OCI-LY1 (cell line): ENCODE measurements around the gene CMTM4.
"Not testable (repeated sequence)": the region's sequence is repeated elsewhere in the genome, so short reads cannot be mapped to it uniquely, and the experiment has no call there.

Source experiments
- H2AFZ ChIP-seq: fragments of 200-600 bp; sonication (generic), shearing (Covaris generic); 2 replicates; pipeline ENCODE4 v1.6.0; 2014; ENCODE audit warnings: antibody characterized with exemption, mild to moderate bottlenecking, low read length
- H3F3A ChIP-seq: fragments of 200-600 bp; sonication (generic), shearing (Covaris generic); 2 replicates; pipeline ENCODE4 v1.6.0; 2014; ENCODE audit warnings: mild to moderate bottlenecking, antibody characterized with exemption, low read length, moderate library complexity; ENCODE audit not compliant: insufficient read depth
- H3K27ac ChIP-seq: fragments of 200-600 bp; sonication (generic); 2 replicates; pipeline ENCODE4 v1.5.1; 2014; ENCODE audit warnings: low read length, mixed run types, mild to moderate bottlenecking, low read depth; ENCODE audit not compliant: poor library complexity, severe bottlenecking
- H3K27me3 ChIP-seq: fragments of 200-600 bp; sonication (generic); 2 replicates; pipeline ENCODE4 v1.6.0; 2014; ENCODE audit warnings: antibody characterized with exemption, mild to moderate bottlenecking, low read length, moderate library complexity; ENCODE audit not compliant: insufficient read depth
- H3K36me3 ChIP-seq: fragments of 200-600 bp; sonication (generic); 2 replicates; pipeline ENCODE4 v1.6.1; 2014; ENCODE audit warnings: mild to moderate bottlenecking, antibody characterized with exemption, low read length, moderate library complexity, mixed read lengths; ENCODE audit not compliant: insufficient read depth
- H3K4me1 ChIP-seq: fragments of 200-600 bp; sonication (generic); 2 replicates; pipeline ENCODE4 v1.5.1; 2014; ENCODE audit warnings: mild to moderate bottlenecking, low read length, moderate library complexity; ENCODE audit not compliant: insufficient read depth, severe bottlenecking
- H3K4me2 ChIP-seq: fragments of 200-600 bp; sonication (generic), shearing (Covaris generic); 2 replicates; pipeline ENCODE4 v1.6.1; 2014; ENCODE audit warnings: low read length
- H3K4me3 ChIP-seq: fragments of 200-600 bp; sonication (generic); 2 replicates; pipeline ENCODE4 v1.5.1; 2014; ENCODE audit warnings: low read length, low read depth, mild to moderate bottlenecking, mixed read lengths; ENCODE audit not compliant: poor library complexity, severe bottlenecking
- H3K79me2 ChIP-seq: fragments of 200-600 bp; shearing (Covaris generic); 2 replicates; pipeline ENCODE4 v1.6.1; 2016; ENCODE audit warnings: mixed run types, low read length, mixed read lengths; ENCODE audit not compliant: insufficient read depth
- H3K9ac ChIP-seq: fragments of 200-600 bp; sonication (generic), shearing (Covaris generic); 2 replicates; pipeline ENCODE4 v1.6.1; 2014; ENCODE audit warnings: mild to moderate bottlenecking, low read length, mixed read lengths
- H3K9me2 ChIP-seq: fragments of 200-600 bp; sonication (generic), shearing (Covaris generic); 2 replicates; pipeline ENCODE4 v1.6.1; 2014; ENCODE audit warnings: low read depth, mild to moderate bottlenecking, low read length, mixed read lengths
- H3K9me3 ChIP-seq: fragments of 200-600 bp; shearing (Covaris generic); 2 replicates; pipeline ENCODE4 v1.6.1; 2014; ENCODE audit warnings: low read length, mixed read lengths
- H4K20me1 ChIP-seq: fragments of 200-600 bp; sonication (generic), shearing (Covaris generic); 2 replicates; pipeline ENCODE4 v1.6.0; 2016; ENCODE audit warnings: mild to moderate bottlenecking, low read length; ENCODE audit not compliant: insufficient read depth
- EZH2 ChIP-seq: fragments of 200-600 bp; sonication (generic), shearing (Covaris generic); IDR thresholded peaks from 2 replicates; pipeline ENCODE4 v1.8.0; 2017; ENCODE audit warnings: borderline replicate concordance, mixed run types, mild to moderate bottlenecking, antibody characterized with exemption, low read length, moderate library complexity, mixed read lengths
- TF ChIP-seq, protein P1 (sequence below): fragments of 200-600 bp; sonication (generic), shearing (Covaris generic); IDR thresholded peaks from 2 replicates; pipeline ENCODE4 v1.5.1; 2017; ENCODE audit warnings: mild to moderate bottlenecking, antibody characterized with exemption, low read length, moderate library complexity, mixed read lengths

CMTM4 gene

DNA sequence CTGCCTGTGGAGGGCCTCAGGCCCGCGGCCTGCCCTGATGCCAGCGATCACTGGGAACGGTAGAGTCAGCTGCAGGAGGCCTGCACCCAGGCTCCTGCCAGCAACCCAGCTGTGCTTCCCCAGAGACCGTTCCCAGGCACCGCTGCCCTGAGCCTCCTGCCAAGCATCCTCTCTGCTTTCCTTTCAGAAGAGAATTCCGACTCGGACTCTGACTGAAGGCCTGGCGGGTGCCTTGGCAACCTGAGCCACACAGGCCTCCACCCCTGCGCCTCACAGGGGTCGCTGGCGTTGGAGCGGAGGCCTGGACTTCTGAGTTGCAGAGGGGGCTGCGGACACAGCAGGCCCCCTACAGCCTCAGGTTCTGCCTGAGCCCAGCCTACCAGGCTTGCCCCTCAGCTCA lies 84.1 kb downstream of the CMTM4 start:
- Histone ChIP-seq H3F3A (no peaks in the 10 kb centered on the region), H3K27ac (no peak overlapping the region), H3K4me2 (no peak overlapping the region), H3K9me2 (no peaks in the 10 kb centered on the region), H3K4me3 (no peak overlapping the region), H3K9ac (no peak overlapping the region), H3K79me2 (no peaks in the 10 kb centered on the region), H3K36me3 (peaks cover 25% of the 10 kb centered on the region), H3K27me3 (no peaks in the 10 kb centered on the region), H2AFZ (no peak overlapping the region), H3K9me3 (no peaks in the 10 kb centered on the region), H4K20me1 (no peaks in the 10 kb centered on the region), H3K4me1 (peaks cover 5% of the 10 kb centered on the region)
- TF ChIP-seq, protein P1, sequence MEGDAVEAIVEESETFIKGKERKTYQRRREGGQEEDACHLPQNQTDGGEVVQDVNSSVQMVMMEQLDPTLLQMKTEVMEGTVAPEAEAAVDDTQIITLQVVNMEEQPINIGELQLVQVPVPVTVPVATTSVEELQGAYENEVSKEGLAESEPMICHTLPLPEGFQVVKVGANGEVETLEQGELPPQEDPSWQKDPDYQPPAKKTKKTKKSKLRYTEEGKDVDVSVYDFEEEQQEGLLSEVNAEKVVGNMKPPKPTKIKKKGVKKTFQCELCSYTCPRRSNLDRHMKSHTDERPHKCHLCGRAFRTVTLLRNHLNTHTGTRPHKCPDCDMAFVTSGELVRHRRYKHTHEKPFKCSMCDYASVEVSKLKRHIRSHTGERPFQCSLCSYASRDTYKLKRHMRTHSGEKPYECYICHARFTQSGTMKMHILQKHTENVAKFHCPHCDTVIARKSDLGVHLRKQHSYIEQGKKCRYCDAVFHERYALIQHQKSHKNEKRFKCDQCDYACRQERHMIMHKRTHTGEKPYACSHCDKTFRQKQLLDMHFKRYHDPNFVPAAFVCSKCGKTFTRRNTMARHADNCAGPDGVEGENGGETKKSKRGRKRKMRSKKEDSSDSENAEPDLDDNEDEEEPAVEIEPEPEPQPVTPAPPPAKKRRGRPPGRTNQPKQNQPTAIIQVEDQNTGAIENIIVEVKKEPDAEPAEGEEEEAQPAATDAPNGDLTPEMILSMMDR: no peak
- no peak for TF ChIP-seq EZH2

DNA sequence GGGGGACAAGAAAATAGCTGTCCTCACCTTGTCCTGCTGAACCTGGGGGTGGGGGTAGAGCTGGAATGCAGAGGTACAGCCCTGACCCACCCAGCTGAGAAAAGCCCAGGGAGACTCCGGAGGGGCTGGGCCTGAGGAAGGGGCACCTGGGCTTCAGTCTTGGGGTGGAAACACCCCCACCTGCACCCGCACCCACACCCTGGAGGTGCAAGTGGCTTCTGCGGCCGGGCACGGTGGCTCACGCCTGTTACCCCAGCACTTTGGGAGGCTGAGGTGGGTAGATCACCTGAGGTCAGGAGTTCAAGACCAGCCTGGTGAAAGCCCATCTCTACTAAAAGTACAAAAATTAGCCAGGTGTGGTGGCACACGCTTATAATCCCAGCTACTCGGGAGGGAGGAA lies 84.6 kb downstream of the CMTM4 start:
- not testable (repeated sequence) for H4K20me1 ChIP-seq, H3K9ac ChIP-seq, H3K79me2 ChIP-seq, H3K9me3 ChIP-seq, H3K4me2 ChIP-seq, H3K9me2 ChIP-seq, H2AFZ ChIP-seq, H3K4me1 ChIP-seq, H3K4me3 ChIP-seq, H3F3A ChIP-seq, H3K27me3 ChIP-seq, H3K27ac ChIP-seq
- peaks cover 25% of the 10 kb centered on the region for H3K36me3 ChIP-seq

DNA sequence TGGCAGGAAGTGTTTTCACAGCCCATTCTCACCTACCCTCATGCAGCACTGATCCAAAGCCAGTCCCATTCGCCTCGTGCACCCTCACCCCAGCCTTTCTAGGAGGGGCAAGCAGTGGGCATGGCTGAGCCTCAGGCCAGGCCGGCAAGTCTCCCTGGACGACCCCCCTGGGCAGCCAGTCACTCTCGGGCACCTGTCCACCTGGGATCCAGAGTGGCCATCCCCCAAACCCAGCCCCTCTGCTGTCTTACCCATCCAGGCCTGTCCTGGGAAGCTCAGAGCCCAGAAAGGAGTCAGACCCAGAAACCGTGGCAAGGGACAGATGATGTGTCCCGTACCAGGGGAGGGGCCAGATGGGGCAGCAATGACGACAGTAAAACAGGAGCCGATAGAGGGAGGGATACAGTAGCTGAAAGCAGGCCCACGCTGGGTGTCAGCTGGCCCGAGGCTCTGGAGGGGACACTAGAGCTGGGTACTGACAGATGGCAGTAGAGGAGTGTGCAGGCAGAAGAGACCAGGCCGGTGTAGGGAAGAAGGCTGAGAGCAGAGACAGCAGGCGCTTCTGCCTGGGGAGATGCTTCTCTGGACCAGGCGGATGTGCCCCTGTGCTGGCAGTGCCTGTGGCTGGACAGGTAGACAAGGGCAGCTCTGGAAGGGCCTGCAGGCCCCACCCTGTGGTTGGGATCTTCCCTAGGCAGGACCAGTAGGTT lies 86.3 kb downstream of the CMTM4 start:
- H2AFZ ChIP-seq: no peak overlapping the region
- no peaks in the 10 kb centered on the region for H3F3A ChIP-seq
- H3K4me3 ChIP-seq: no peak overlapping the region
- H3K9me3 ChIP-seq: no peaks in the 10 kb centered on the region
- H3K36me3 ChIP-seq: peaks cover 25% of the 10 kb centered on the region
- H3K4me1 ChIP-seq: peaks cover 19% of the 10 kb centered on the region
- no peak overlapping the region for H3K9ac ChIP-seq
- no peaks in the 10 kb centered on the region for H4K20me1 ChIP-seq
- no peaks in the 10 kb centered on the region for H3K79me2 ChIP-seq
- TF ChIP-seq, protein P1: no peak
- no peak for TF ChIP-seq EZH2
- H3K9me2 ChIP-seq: no peaks in the 10 kb centered on the region
- no peak overlapping the region for H3K27ac ChIP-seq
- H3K27me3 ChIP-seq: no peaks in the 10 kb centered on the region
- H3K4me2 ChIP-seq: no peak overlapping the region

DNA sequence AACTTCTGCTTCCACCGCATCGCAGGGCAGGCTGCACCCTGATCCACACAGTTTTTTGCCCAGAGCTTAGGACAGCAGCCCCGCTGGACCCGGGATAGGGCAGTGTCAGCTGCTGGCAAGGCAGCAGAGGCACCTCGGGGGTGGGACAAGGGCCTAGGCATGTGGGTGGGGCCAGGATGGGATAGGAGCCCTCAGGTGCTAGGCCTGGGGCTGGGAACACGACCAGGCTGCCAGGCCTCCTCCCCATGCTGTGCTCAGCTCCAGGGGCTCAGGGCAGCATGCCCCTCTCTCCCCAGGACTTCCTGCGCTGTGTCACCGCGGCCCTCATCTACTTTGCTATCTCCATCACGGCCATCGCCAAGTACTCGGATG lies 87.4 kb downstream of the CMTM4 start:
- Histone ChIP-seq H3K27me3 (no peaks in the 10 kb centered on the region), H3K36me3 (peaks cover 25% of the 10 kb centered on the region), H3F3A (no peaks in the 10 kb centered on the region), H3K27ac (no peak overlapping the region), H3K79me2 (no peaks in the 10 kb centered on the region), H4K20me1 (no peaks in the 10 kb centered on the region), H2AFZ (no peak overlapping the region), H3K4me1 (peaks cover 20% of the 10 kb centered on the region), H3K9ac (no peak overlapping the region), H3K4me2 (no peak overlapping the region), H3K9me3 (no peaks in the 10 kb centered on the region), H3K4me3 (no peak overlapping the region), H3K9me2 (no peaks in the 10 kb centered on the region)
- TF ChIP-seq, protein P1: no peak
